Right atrium auricular region (tissue), 2 donors: Measurements from ENCODE around the gene NUFIP1. TPM values are rescaled to one million over a fixed set of nuclear protein-coding genes. Genes with fewer than 3 reads are reported as not detected.
A peak's percentile ranks its signal among the peaks of the same experiment; 100 is the strongest.

ENCODE experiments used
- DNase-seq: peaks from one replicate; pipeline ENCODE4 v3.0.0-alpha.2; 2019; ENCODE audit warnings: low spot score
- H3K27ac ChIP-seq, 2 donors: fragments of 200-600 bp; sonication (generic); 1 replicate in 1 of 2; 2 replicates in 1 of 2; pipeline ENCODE4 v1.5.1; 2016 to 2019
- H3K27me3 ChIP-seq, 2 donors: fragments of 200-600 bp; sonication (generic); one replicate each; pipeline versions ENCODE4 v1.5.1 to v1.6.0; 2017 to 2019
- H3K36me3 ChIP-seq: fragments of 200-600 bp; sonication (generic); one replicate; pipeline ENCODE4 v1.5.1; 2016
- H3K4me1 ChIP-seq, 2 donors: fragments of 200-600 bp; sonication (generic); one replicate each; pipeline versions ENCODE4 v1.5.1 to v1.6.0; 2017 to 2019
- H3K4me3 ChIP-seq, 2 donors: fragments of 200-600 bp; sonication (generic); 1 replicate in 1 of 2; 2 replicates in 1 of 2; pipeline ENCODE4 v1.5.1; 2017 to 2019; ENCODE audit warnings: mild to moderate bottlenecking in 1 of 2, moderate library complexity in 1 of 2
- H3K9me3 ChIP-seq, 2 donors: fragments of 200-600 bp; sonication (generic); one replicate each; pipeline ENCODE4 v1.5.1; 2019
- CTCF ChIP-seq, 2 donors: fragments of 200-600 bp; sonication (generic); IDR thresholded peaks; one replicate each; pipeline ENCODE4 v1.5.1; 2019; ENCODE audit warnings: antibody characterized with exemption in 2 of 2
- total RNA-seq, 2 donors: library from RNA; depleted of rRNA; stranded (reverse); fragments of >200 nt; gene quantifications; one replicate each; pipeline ENCODE4 v1.1.0, GENCODE V29; 2016

The NUFIP1 gene
- total RNA-seq, 2 donors from 2014 or later, result 2.2 to 2.9 TPM

GRCh38 chr13:44974056-44974793 is 15.0 kb downstream of the NUFIP1 start:
- H3K27ac ChIP-seq, result no peak overlapping the region

GRCh38 chr13:44972956-44973581 is 16.2 kb downstream of the NUFIP1 start:
- DNase-seq, result no peak
- TF ChIP-seq CTCF (IDR thresholded peaks at IDR 0.05), result peak; percentile 65 to 72
- H3K27me3 ChIP-seq, result no peaks in the 10 kb centered on the region

More at GRCh38 chr13:44974056-44974793, 15.0 kb downstream of the NUFIP1 start:
- Histone ChIP-seq H3K9me3 (no peaks in the 10 kb centered on the region), H3K36me3 (peaks cover 8% of the 10 kb centered on the region), H3K4me1 (peaks cover 0 to 4% of the 10 kb centered on the region in 2 donors), H3K27me3 (no peaks in the 10 kb centered on the region), H3K4me3 (no peak overlapping the region)
- no peak for TF ChIP-seq CTCF (IDR thresholded peaks at IDR 0.05)
- DNase-seq, result peak; percentile 64

GRCh38 chr13:44971656-44972595 is 17.3 kb downstream of the NUFIP1 start:
- DNase-seq, result no peak
- H3K4me3 ChIP-seq, result no peak overlapping the region
- no peak overlapping the region for H3K27ac ChIP-seq
- TF ChIP-seq CTCF (IDR thresholded peaks at IDR 0.05), result no peak
- no peaks in the 10 kb centered on the region for H3K9me3 ChIP-seq
- no peaks in the 10 kb centered on the region for H3K36me3 ChIP-seq
- H3K27me3 ChIP-seq, result no peaks in the 10 kb centered on the region
- H3K4me1 ChIP-seq, result peaks cover 0 to 18% of the 10 kb centered on the region in 2 donors

More at GRCh38 chr13:44972956-44973581, 16.2 kb downstream of the NUFIP1 start:
- Histone ChIP-seq H3K4me3 (no peak overlapping the region), H3K9me3 (no peaks in the 10 kb centered on the region), H3K27ac (no peak overlapping the region), H3K4me1 (peaks cover 0 to 11% of the 10 kb centered on the region in 2 donors), H3K36me3 (peaks cover 1% of the 10 kb centered on the region)

- Histone ChIP-seq H3K27me3 (no peaks in the 10 kb centered on the region), H3K27ac (peak overlapping the region in 1 of 2 donors; percentile 56), H3K4me1 (peaks cover 0 to 18% of the 10 kb centered on the region in 2 donors), H3K36me3 (peaks cover 10% of the 10 kb centered on the region), H3K4me3 (no peak overlapping the region), H3K9me3 (no peaks in the 10 kb centered on the region)
- TF ChIP-seq CTCF (IDR thresholded peaks at IDR 0.05), result peak; percentile 64 to 85
- DNase-seq, result no peak
These were observed 19.5 kb downstream of the NUFIP1 start for GRCh38 chr13:44969551-44970484.

GRCh38 chr13:44968434-44968815 is 20.8 kb downstream of the NUFIP1 start:
- Histone ChIP-seq H3K36me3 (peaks cover 17% of the 10 kb centered on the region), H3K4me1 (peaks cover 0 to 18% of the 10 kb centered on the region in 2 donors), H3K9me3 (no peaks in the 10 kb centered on the region), H3K27me3 (no peaks in the 10 kb centered on the region), H3K27ac (peak overlapping the region in 1 of 2 donors; percentile 56), H3K4me3 (no peak overlapping the region)
- TF ChIP-seq CTCF (IDR thresholded peaks at IDR 0.05), result no peak
- no peak for DNase-seq
